SU-DHL-6 (cell line): ENCODE data around the gene CTXND1.

Source experiments
- H2AFZ ChIP-seq: fragments of 200-600 bp; sonication (generic); 2 replicates; pipeline ENCODE4 v1.6.1; 2014; ENCODE audit warnings: low read depth, mild to moderate bottlenecking, moderate library complexity, mixed read lengths, antibody characterized with exemption, low read length; ENCODE audit not compliant: severe bottlenecking
- H3F3A ChIP-seq: fragments of 200-600 bp; shearing (Covaris generic); 2 replicates; pipeline ENCODE4 v1.6.0; 2016; ENCODE audit warnings: antibody characterized with exemption, mild to moderate bottlenecking; ENCODE audit not compliant: insufficient read depth
- H3K27ac ChIP-seq: fragments of 200-600 bp; sonication (generic); 2 replicates; pipeline ENCODE4 v1.5.1; 2016; ENCODE audit warnings: low read depth, mild to moderate bottlenecking, low read length, moderate library complexity, mixed read lengths
- H3K27me3 ChIP-seq: fragments of 200-600 bp; sonication (generic), shearing (Covaris generic); 2 replicates; pipeline ENCODE4 v1.6.0; 2014; ENCODE audit warnings: mild to moderate bottlenecking, low read length
- H3K36me3 ChIP-seq: fragments of 200-600 bp; sonication (generic); 2 replicates; pipeline ENCODE4 v1.6.1; 2014; ENCODE audit warnings: mild to moderate bottlenecking, low read length, mixed read lengths
- H3K4me2 ChIP-seq: fragments of 300-600, 200-600 bp; shearing (Covaris generic), sonication (generic); 2 replicates; pipeline ENCODE4 v1.6.0; 2014; ENCODE audit warnings: low read length, low read depth, mild to moderate bottlenecking; ENCODE audit not compliant: poor library complexity, severe bottlenecking
- H3K4me3 ChIP-seq: fragments of 200-600 bp; sonication (generic); 2 replicates; pipeline ENCODE4 v1.5.1; 2014; ENCODE audit warnings: antibody characterized with exemption, low read length, mild to moderate bottlenecking, mixed read lengths; ENCODE audit not compliant: insufficient read depth, poor library complexity, severe bottlenecking
- H3K79me2 ChIP-seq: fragments of 200-600 bp; sonication (generic); 2 replicates; pipeline ENCODE4 v1.6.1; 2014; ENCODE audit warnings: mild to moderate bottlenecking, low read length, moderate library complexity; ENCODE audit not compliant: insufficient read depth
- H3K9ac ChIP-seq: fragments of 200-600 bp; sonication (generic); 2 replicates; pipeline ENCODE4 v1.7.0; 2014; ENCODE audit warnings: mild to moderate bottlenecking, low read length
- H3K9me2 ChIP-seq: fragments of 200-600 bp; sonication (generic); replicated peaks from 2 replicates; pipeline ENCODE4 v1.6.1; 2014; ENCODE audit warnings: low read length; ENCODE audit not compliant: insufficient read depth
- H3K9me3 ChIP-seq: fragments of 200-600 bp; sonication (generic); 2 replicates; pipeline ENCODE4 v1.6.1; 2014; ENCODE audit warnings: low read length, mixed read lengths; ENCODE audit not compliant: insufficient read depth
- H4K20me1 ChIP-seq: fragments of 200-600 bp; sonication (generic); 2 replicates; pipeline ENCODE4 v1.6.1; 2014; ENCODE audit warnings: low read depth, mild to moderate bottlenecking, antibody characterized with exemption, low read length, moderate library complexity, mixed read lengths
- EZH2phosphoT487 ChIP-seq: fragments of 200-600 bp; sonication (generic), shearing (Covaris generic); conservative IDR thresholded peaks from 2 replicates; pipeline ENCODE4 v1.6.1; 2018; ENCODE audit warnings: mild to moderate bottlenecking, antibody characterized with exemption, low read length, moderate library complexity, mixed read lengths
- TF ChIP-seq, protein P1 (sequence below): fragments of 200-600 bp; sonication (generic); IDR thresholded peaks from one replicate; pipeline ENCODE4 v1.5.1; 2017; ENCODE audit warnings: antibody characterized with exemption, mild to moderate bottlenecking, low read length, moderate library complexity; ENCODE audit not compliant: insufficient read depth, poor library complexity, severe bottlenecking

Gene CTXND1

DNA sequence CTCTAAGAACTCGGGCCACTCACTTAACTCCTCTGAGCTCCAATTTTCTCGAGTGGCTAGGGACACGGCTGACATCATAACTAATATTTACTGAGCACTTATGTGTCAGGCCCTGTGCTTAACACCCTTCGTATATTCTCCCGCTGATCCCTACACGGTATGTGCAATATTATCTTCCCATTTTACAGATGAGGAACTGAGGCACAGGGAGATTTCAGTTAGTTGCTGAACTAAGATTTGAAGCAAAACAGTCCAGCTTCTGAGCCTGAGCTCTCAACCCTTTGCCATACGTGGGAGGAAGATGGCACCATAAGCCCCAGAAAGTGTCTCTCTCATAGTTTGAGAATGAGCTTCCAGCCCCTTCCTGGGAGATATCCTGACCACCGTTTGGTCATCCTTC lies 79.6 kb downstream of the CTXND1 start:
- no peak for TF ChIP-seq EZH2phosphoT487
- TF ChIP-seq, protein P1, sequence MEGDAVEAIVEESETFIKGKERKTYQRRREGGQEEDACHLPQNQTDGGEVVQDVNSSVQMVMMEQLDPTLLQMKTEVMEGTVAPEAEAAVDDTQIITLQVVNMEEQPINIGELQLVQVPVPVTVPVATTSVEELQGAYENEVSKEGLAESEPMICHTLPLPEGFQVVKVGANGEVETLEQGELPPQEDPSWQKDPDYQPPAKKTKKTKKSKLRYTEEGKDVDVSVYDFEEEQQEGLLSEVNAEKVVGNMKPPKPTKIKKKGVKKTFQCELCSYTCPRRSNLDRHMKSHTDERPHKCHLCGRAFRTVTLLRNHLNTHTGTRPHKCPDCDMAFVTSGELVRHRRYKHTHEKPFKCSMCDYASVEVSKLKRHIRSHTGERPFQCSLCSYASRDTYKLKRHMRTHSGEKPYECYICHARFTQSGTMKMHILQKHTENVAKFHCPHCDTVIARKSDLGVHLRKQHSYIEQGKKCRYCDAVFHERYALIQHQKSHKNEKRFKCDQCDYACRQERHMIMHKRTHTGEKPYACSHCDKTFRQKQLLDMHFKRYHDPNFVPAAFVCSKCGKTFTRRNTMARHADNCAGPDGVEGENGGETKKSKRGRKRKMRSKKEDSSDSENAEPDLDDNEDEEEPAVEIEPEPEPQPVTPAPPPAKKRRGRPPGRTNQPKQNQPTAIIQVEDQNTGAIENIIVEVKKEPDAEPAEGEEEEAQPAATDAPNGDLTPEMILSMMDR, result no peak
- no peaks in the 10 kb centered on the region for H4K20me1 ChIP-seq
- H3K79me2 ChIP-seq, result no peaks in the 10 kb centered on the region
- no peak overlapping the region for H3K4me3 ChIP-seq
- H2AFZ ChIP-seq, result no peak overlapping the region
- no peak overlapping the region for H3K4me2 ChIP-seq
- no peak overlapping the region for H3K9ac ChIP-seq
- H3K36me3 ChIP-seq, result no peaks in the 10 kb centered on the region
- no peak overlapping the region for H3K27ac ChIP-seq
- H3K9me3 ChIP-seq, result no peaks in the 10 kb centered on the region
- no peaks in the 10 kb centered on the region for H3F3A ChIP-seq
- H3K9me2 ChIP-seq, result no peaks in the 10 kb centered on the region
- H3K27me3 ChIP-seq, result no peaks in the 10 kb centered on the region

DNA sequence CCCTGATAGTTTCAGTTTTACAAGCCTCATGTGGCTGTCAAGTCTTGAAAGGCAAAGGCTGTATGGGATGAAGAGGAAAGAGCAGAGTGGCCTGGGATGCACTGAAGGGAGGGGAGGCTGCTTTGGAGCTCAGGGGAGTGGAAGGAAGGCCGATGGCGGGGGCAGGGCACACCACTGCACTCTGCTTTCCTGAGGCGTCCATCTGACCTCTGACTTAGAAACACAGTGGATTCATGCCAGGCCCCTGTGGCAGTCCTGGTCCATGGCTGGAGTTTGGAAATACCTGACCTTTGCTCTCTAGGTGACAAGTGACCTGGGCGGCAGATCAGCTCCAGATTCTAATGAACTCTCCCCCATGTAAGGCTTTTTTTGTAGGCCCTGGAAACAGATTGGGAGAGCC lies 80.2 kb downstream of the CTXND1 start:
- Histone ChIP-seq H3K79me2 (no peaks in the 10 kb centered on the region), H3K4me3 (no peak overlapping the region), H3K27ac (no peak overlapping the region), H3K9ac (no peak overlapping the region), H3K27me3 (no peaks in the 10 kb centered on the region), H3K4me2 (no peak overlapping the region), H3K9me2 (no peaks in the 10 kb centered on the region), H3K36me3 (no peaks in the 10 kb centered on the region), H4K20me1 (no peaks in the 10 kb centered on the region), H3F3A (no peaks in the 10 kb centered on the region), H3K9me3 (no peaks in the 10 kb centered on the region), H2AFZ (no peak overlapping the region)
- no peak for TF ChIP-seq EZH2phosphoT487
- TF ChIP-seq, protein P1, result no peak

DNA sequence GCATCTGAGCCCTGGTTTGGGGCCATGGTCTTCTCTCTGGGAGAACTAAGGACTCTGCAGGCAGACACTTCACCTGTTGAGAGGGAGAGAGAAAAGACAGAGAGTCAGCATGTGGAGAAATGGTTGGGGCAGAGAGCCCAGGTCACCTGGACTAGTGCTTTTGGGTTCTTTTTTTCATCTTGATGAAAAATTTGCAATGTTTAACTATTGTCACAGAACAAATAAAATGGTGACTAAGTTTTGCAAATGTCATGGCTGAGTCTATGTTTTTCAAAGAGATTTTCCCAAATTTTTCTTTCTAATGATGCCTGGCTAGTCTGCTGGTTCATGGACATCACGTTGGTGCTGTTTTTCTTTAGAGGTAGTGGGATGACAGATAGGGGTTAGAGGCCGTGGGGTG lies 81.4 kb downstream of the CTXND1 start:
- Histone ChIP-seq H4K20me1 (no peaks in the 10 kb centered on the region), H3K4me2 (no peak overlapping the region), H3K36me3 (no peaks in the 10 kb centered on the region), H3K79me2 (no peaks in the 10 kb centered on the region), H2AFZ (no peak overlapping the region), H3K9me2 (no peaks in the 10 kb centered on the region), H3K9me3 (no peaks in the 10 kb centered on the region), H3K27me3 (no peaks in the 10 kb centered on the region), H3K9ac (no peak overlapping the region), H3K27ac (no peak overlapping the region), H3K4me3 (no peak overlapping the region), H3F3A (no peaks in the 10 kb centered on the region)
- TF ChIP-seq, protein P1, result no peak
- no peak for TF ChIP-seq EZH2phosphoT487

DNA sequence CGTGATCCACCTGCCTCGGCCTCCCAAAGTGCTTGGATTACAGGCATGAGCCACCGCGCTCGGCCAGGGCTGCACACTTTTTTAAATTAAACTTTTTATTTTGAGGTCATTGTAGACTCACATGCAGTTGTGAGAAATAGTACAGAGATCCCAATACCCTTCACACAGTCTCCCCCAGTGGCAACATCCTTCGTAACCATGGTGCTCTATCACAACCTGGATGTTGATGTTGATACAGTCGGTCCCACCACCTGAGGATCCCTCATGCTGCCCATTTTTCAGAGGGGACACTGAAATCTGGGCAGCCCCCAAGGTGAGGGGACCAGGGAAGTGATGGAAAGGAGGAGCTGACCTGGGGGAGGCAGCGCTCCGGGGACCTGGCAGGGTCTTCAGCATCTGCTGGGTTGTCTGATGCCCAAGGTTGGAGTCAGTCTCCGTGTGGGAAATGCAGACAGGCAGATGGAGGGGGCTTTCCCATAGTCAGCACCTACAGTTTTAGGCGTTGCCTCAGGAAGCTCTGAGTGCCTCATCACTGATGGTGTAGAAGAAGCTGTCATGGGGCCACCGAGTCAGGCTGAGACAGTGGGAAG lies 82.2 kb downstream of the CTXND1 start:
- H3K4me3 ChIP-seq, result no peak overlapping the region
- no peaks in the 10 kb centered on the region for H3F3A ChIP-seq
- H3K9ac ChIP-seq, result no peak overlapping the region
- no peaks in the 10 kb centered on the region for H3K79me2 ChIP-seq
- H3K27me3 ChIP-seq, result no peaks in the 10 kb centered on the region
- H3K4me2 ChIP-seq, result no peak overlapping the region
- H2AFZ ChIP-seq, result no peak overlapping the region
- TF ChIP-seq EZH2phosphoT487, result no peak
- TF ChIP-seq, protein P1, result no peak
- H3K9me3 ChIP-seq, result no peaks in the 10 kb centered on the region
- H3K9me2 ChIP-seq, result no peaks in the 10 kb centered on the region
- no peaks in the 10 kb centered on the region for H3K36me3 ChIP-seq
- H3K27ac ChIP-seq, result no peak overlapping the region
- no peaks in the 10 kb centered on the region for H4K20me1 ChIP-seq
